Measurements from ENCODE around the gene RAMP1. TPM values are rescaled to one million over a fixed set of nuclear protein-coding genes. Genes with fewer than 3 reads are reported as not detected.

The RAMP1 gene
- total and polyA plus RNA-seq, 2 donors (not counting 1 experiment from before 2014, with no cell fraction given), result 15.7 TPM; not detected in 1

DNA sequence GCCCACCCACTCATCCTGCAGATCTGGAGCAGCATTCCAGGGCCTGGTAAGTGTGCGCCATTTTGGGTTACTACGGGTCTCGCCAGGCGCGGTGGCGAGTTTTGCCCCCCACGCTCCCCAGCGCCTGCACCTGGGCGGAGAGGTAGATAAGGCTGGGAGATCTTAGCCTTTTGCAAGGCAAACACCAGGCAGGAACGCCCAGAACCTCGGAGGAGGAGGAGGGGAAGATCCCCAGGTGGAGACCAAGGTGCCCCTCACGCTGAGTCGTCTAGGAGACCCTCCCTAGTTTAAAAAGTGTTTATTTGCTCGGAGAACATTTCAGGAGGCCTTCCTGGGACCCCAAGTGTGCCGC lies 365 bp upstream of the RAMP1 start:
- Histone ChIP-seq H3K4me2 (replicated peaks; ENCODE audit: low read depth, low read length, poor library complexity, severe bottlenecking) (no peak overlapping the region), H3K27me3 (replicated peaks in 1 of 4; ENCODE audit: control extremely low read depth in 1 of 4, control insufficient read depth in 3 of 4, insufficient read depth in 4 of 4, low read length in 3 of 4) (peaks cover 0 to 38% (median 13%) of the 10 kb centered on the region in 4 experiments), H4K20me1 (ENCODE audit: control insufficient read depth, insufficient read depth, low read length, poor library complexity, severe bottlenecking) (no peaks in the 10 kb centered on the region), H3K4me3 (ENCODE audit: control extremely low read depth in 1 of 5, extremely low read depth in 1 of 5, insufficient read depth in 1 of 5, low read depth in 2 of 5, low read length in 4 of 5) (no peak overlapping the region), H3K27ac (ENCODE audit: low read length in 2 of 2) (no peak overlapping the region), H3K36me3 (replicated peaks in 1 of 2; ENCODE audit: control extremely low read depth in 1 of 2, control insufficient read depth in 1 of 2, extremely low read depth in 1 of 2, insufficient read depth in 2 of 2, low read length in 1 of 2) (no peaks in the 10 kb centered on the region), H2AFZ (ENCODE audit: insufficient read depth, low read depth, low read length, poor library complexity, severe bottlenecking) (no peak overlapping the region), H3K4me1 (ENCODE audit: control insufficient read depth in 2 of 2, insufficient read depth in 2 of 2, low read length in 2 of 2) (no peaks in the 10 kb centered on the region), H3K9ac (ENCODE audit: low read length) (no peak overlapping the region), H3K79me2 (ENCODE audit: control insufficient read depth, insufficient read depth, low read length) (no peaks in the 10 kb centered on the region), H3K9me3 (ENCODE audit: control extremely low read depth in 1 of 3, control insufficient read depth in 2 of 3, insufficient read depth in 1 of 3, low read length in 2 of 3) (no peaks in the 10 kb centered on the region)
- Mint-ChIP-seq H3K4me3 (peak overlapping the region; percentile 62), H3K27ac (no peak overlapping the region), H3K4me1 (peaks cover 17% of the 10 kb centered on the region), H3K27me3 (peaks cover 44% of the 10 kb centered on the region), H3K9me3 (ENCODE audit: insufficient read depth) (no peaks in the 10 kb centered on the region)
- CTCF ChIA-PET, result interaction anchor here (0.6 to 4.1 kb wide), 9 partner anchors 40 to 404 kb away, joined by 3 to 46 read pairs (median 6); no protein-coding TSS in a partner anchor
- no peak for ATAC-seq (ENCODE audit: low read depth)
- no peak for DNase-seq
- POLR2A ChIA-PET, result no interaction called here
- TF ChIP-seq, protein P1, sequence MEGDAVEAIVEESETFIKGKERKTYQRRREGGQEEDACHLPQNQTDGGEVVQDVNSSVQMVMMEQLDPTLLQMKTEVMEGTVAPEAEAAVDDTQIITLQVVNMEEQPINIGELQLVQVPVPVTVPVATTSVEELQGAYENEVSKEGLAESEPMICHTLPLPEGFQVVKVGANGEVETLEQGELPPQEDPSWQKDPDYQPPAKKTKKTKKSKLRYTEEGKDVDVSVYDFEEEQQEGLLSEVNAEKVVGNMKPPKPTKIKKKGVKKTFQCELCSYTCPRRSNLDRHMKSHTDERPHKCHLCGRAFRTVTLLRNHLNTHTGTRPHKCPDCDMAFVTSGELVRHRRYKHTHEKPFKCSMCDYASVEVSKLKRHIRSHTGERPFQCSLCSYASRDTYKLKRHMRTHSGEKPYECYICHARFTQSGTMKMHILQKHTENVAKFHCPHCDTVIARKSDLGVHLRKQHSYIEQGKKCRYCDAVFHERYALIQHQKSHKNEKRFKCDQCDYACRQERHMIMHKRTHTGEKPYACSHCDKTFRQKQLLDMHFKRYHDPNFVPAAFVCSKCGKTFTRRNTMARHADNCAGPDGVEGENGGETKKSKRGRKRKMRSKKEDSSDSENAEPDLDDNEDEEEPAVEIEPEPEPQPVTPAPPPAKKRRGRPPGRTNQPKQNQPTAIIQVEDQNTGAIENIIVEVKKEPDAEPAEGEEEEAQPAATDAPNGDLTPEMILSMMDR (IDR thresholded peaks at IDR 0.05), result no peak
- no peak for TF ChIP-seq EZH2 (IDR thresholded peaks at IDR 0.05; ENCODE audit: borderline replicate concordance, insufficient read depth, low read depth, low read length, poor library complexity, severe bottlenecking)
- intact Hi-C loops (cut with micrococcal nuclease), result loop anchor here (2.0 to 5.0 kb wide), 3 partner anchors 64 to 202 kb away; partner anchors contain the start of gene SCLY
- 62% methylated on average over 15 of the region's 15 CpGs for WGBS (ENCODE audit: insufficient coverage)

DNA sequence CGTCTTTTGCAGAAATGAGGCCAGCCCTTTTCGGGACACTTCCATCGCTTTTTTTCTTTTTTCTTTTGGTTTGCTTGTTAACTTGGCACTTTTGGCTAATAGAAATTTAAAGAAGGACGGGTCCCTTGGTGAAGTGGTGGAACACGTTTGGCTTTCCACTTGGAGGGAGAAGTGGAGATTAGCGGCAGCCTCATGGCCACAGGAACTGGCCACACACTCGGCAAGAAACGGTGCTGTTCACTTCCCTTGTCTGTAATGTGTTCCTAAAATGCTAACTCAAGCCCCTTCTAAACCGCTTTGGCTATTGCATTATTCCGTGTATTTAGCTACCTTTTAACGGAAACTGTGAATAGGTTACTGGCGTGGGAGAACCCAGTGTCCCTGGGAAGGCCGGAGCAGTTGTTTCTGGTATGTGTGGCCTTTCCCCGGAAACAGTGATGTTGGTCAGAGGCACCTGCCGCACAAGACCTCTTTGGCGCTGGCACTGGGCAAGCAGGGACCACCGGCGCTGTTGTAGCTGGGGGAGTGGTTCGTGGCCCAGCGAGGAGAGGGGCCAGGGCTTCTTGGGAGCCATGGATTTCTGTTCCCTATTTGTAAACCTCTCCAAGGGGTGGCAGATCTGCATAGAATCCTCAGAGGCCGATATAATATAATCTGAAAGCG lies 981 bp downstream of the RAMP1 start:
- 55% methylated on average over 20 of the region's 22 CpGs for WGBS (ENCODE audit: insufficient coverage)
- DNase-seq (no peak), ATAC-seq (ENCODE audit: low read depth) (no peak)
- H2AFZ ChIP-seq (ENCODE audit: insufficient read depth, low read depth, low read length, poor library complexity, severe bottlenecking), result no peak overlapping the region
- TF ChIP-seq, protein P1 (IDR thresholded peaks at IDR 0.05), result no peak
- no peak for TF ChIP-seq EZH2 (IDR thresholded peaks at IDR 0.05; ENCODE audit: borderline replicate concordance, insufficient read depth, low read depth, low read length, poor library complexity, severe bottlenecking)
- Mint-ChIP-seq H3K9me3 (ENCODE audit: insufficient read depth) (no peaks in the 10 kb centered on the region), H3K27me3 (peaks cover 51% of the 10 kb centered on the region), H3K27ac (no peak overlapping the region), H3K4me3 (peak overlapping the region; percentile 56), H3K4me1 (peaks cover 17% of the 10 kb centered on the region)
- ChIA-PET CTCF (interaction anchor here (1.1 to 1.8 kb wide), 3 partner anchors 38 to 108 kb away, joined by 4 to 6 read pairs (median 4); no protein-coding TSS in a partner anchor), POLR2A (no interaction called here)
- H3K9me3 ChIP-seq (ENCODE audit: control extremely low read depth in 1 of 3, control insufficient read depth in 2 of 3, insufficient read depth in 1 of 3, low read length in 2 of 3), result no peaks in the 10 kb centered on the region
- H3K9ac ChIP-seq (ENCODE audit: low read length), result no peak overlapping the region
- H3K27ac ChIP-seq (ENCODE audit: low read length in 2 of 2), result no peak overlapping the region
- no peaks in the 10 kb centered on the region for H3K36me3 ChIP-seq (replicated peaks in 1 of 2; ENCODE audit: control extremely low read depth in 1 of 2, control insufficient read depth in 1 of 2, extremely low read depth in 1 of 2, insufficient read depth in 2 of 2, low read length in 1 of 2)
- H4K20me1 ChIP-seq (ENCODE audit: control insufficient read depth, insufficient read depth, low read length, poor library complexity, severe bottlenecking), result no peaks in the 10 kb centered on the region
- H3K4me2 ChIP-seq (replicated peaks; ENCODE audit: low read depth, low read length, poor library complexity, severe bottlenecking), result no peak overlapping the region
- H3K27me3 ChIP-seq (replicated peaks in 1 of 4; ENCODE audit: control extremely low read depth in 1 of 4, control insufficient read depth in 3 of 4, insufficient read depth in 4 of 4, low read length in 3 of 4), result peaks cover 0 to 38% (median 13%) of the 10 kb centered on the region in 4 experiments
- no peaks in the 10 kb centered on the region for H3K4me1 ChIP-seq (ENCODE audit: control insufficient read depth in 2 of 2, insufficient read depth in 2 of 2, low read length in 2 of 2)
- H3K79me2 ChIP-seq (ENCODE audit: control insufficient read depth, insufficient read depth, low read length), result no peaks in the 10 kb centered on the region
- H3K4me3 ChIP-seq (ENCODE audit: control extremely low read depth in 1 of 5, extremely low read depth in 1 of 5, insufficient read depth in 1 of 5, low read depth in 2 of 5, low read length in 4 of 5), result no peak overlapping the region
- intact Hi-C loops (cut with micrococcal nuclease), result no loop called here

All from B cell (primary cell).